Kidney epithelial cell (primary cell): ENCODE measurements around the gene ATAT1. TPM values are rescaled to one million over a fixed set of nuclear protein-coding genes. Genes with fewer than 3 reads are reported as not detected.
"Not testable (repeated sequence)": the region's sequence is repeated elsewhere in the genome, so short reads cannot be mapped to it uniquely, and the experiment has no call there.

Experiments used
- DNase-seq: peaks from one replicate; pipeline ENCODE4 v3.0.0-alpha.2; 2010; ENCODE audit warnings: low read depth
- H3K27me3 ChIP-seq: 2 replicates; pipeline ENCODE4 v1.6.0; 2011; ENCODE audit warnings: low read length; ENCODE audit not compliant: control insufficient read depth, insufficient read depth
- H3K36me3 ChIP-seq: 2 replicates; pipeline ENCODE4 v1.5.1; 2011; ENCODE audit warnings: low read length; ENCODE audit not compliant: control insufficient read depth, insufficient read depth
- H3K4me3 ChIP-seq: 2 replicates; pipeline ENCODE4 v1.5.1; 2011; ENCODE audit warnings: low read depth, mild to moderate bottlenecking, control low read depth, low read length
- CTCF ChIP-seq: IDR thresholded peaks from 2 replicates; pipeline ENCODE4 v1.5.1; 2011; ENCODE audit warnings: mild to moderate bottlenecking, moderate library complexity, low read length, control low read depth, inconsistent platforms; ENCODE audit not compliant: insufficient read depth, poor library complexity, severe bottlenecking
- total RNA-seq: library from RNA; depleted of rRNA; stranded (reverse); fragments of >200 nt; gene quantifications from 2 replicates; pipeline ENCODE4 v1.2.3, GENCODE V29; 2015

The ATAT1 gene
- total RNA-seq, 1 donor from 2014 or later, result 8.5 TPM

- Histone ChIP-seq H3K27me3 (no peaks in the 10 kb centered on the region), H3K36me3 (peaks cover 2% of the 10 kb centered on the region), H3K4me3 (no peak overlapping the region)
- no peak for TF ChIP-seq CTCF
- no peak for DNase-seq
Observed at GRCh38 chr6:30651143-30651542, 24.5 kb downstream of the ATAT1 start.

GRCh38 chr6:30654798-30655742, 28.4 kb downstream of the ATAT1 start:
- no peaks in the 10 kb centered on the region for H3K27me3 ChIP-seq
- TF ChIP-seq CTCF, result no peak
- DNase-seq, result no peak
- no peak overlapping the region for H3K4me3 ChIP-seq
- H3K36me3 ChIP-seq, result peaks cover 2% of the 10 kb centered on the region

- no peak for DNase-seq
- Histone ChIP-seq H3K36me3 (peaks cover 2% of the 10 kb centered on the region), H3K4me3 (no peak overlapping the region), H3K27me3 (no peaks in the 10 kb centered on the region)
- no peak for TF ChIP-seq CTCF
Observed at GRCh38 chr6:30655743-30656094, 29.0 kb downstream of the ATAT1 start.

GRCh38 chr6:30656513-30656912, 29.8 kb downstream of the ATAT1 start:
- Histone ChIP-seq H3K4me3 (no peak overlapping the region), H3K36me3 (peaks cover 2% of the 10 kb centered on the region), H3K27me3 (no peaks in the 10 kb centered on the region)
- no peak for DNase-seq
- TF ChIP-seq CTCF, result no peak

- no peak for DNase-seq
- Histone ChIP-seq H3K4me3 (no peak overlapping the region), H3K27me3 (no peaks in the 10 kb centered on the region), H3K36me3 (peaks cover 2% of the 10 kb centered on the region)
- no peak for TF ChIP-seq CTCF
Observed at GRCh38 chr6:30657454-30657853, 30.8 kb downstream of the ATAT1 start.

GRCh38 chr6:30657922-30658321, 31.2 kb downstream of the ATAT1 start:
- not testable (repeated sequence) for DNase-seq, H3K4me3 ChIP-seq, H3K27me3 ChIP-seq, H3K36me3 ChIP-seq
